OCI-LY7 (cell line): ENCODE measurements around the gene ABCD2. TPM values are rescaled to one million over a fixed set of nuclear protein-coding genes. Genes with fewer than 3 reads are reported as not detected.
"Not testable (repeated sequence)": the region's sequence is repeated elsewhere in the genome, so short reads cannot be mapped to it uniquely, and the experiment has no call there.

ENCODE experiments used
- BruUV-seq: library from RNA; stranded (reverse); fragments of 400-500 nt; replicated peaks from 2 replicates; lab custom pipeline; 2021; lab: Mats Ljungman, UMichigan
- CTCF ChIA-PET: fragments of 300-600 bp; sonication (Branson Sonifier 250); formaldehyde crosslinking; loops from one replicate; lab custom pipeline; 2022; ENCODE audit warnings: antibody characterized with exemption; ENCODE audit not compliant: unreplicated experiment; lab: Charles Lee
- POLR2A ChIA-PET: fragments of 300-600 bp; sonication (Branson Sonifier 250); formaldehyde crosslinking; loops from one replicate; lab custom pipeline; 2022; ENCODE audit warnings: antibody characterized with exemption; lab: Charles Lee
- DNase-seq: peaks from one replicate; pipeline ENCODE4 v3.0.0-alpha.2; 2015; ENCODE audit warnings: low spot score
- H2AFZ ChIP-seq: fragments of 200-600 bp; sonication (generic), shearing (Covaris generic); 2 replicates; pipeline ENCODE4 v1.6.1; 2014; ENCODE audit warnings: mild to moderate bottlenecking, antibody characterized with exemption, low read length, moderate library complexity
- H3K27ac ChIP-seq: fragments of 200-600 bp; sonication (generic); 2 replicates; pipeline ENCODE4 v1.5.1; 2014; ENCODE audit warnings: mixed run types, low read depth, mild to moderate bottlenecking, moderate library complexity, low read length, inconsistent platforms; ENCODE audit not compliant: poor library complexity, severe bottlenecking
- H3K36me3 ChIP-seq: fragments of 200-600 bp; sonication (generic); 2 replicates; pipeline ENCODE4 v1.6.1; 2014; ENCODE audit warnings: mild to moderate bottlenecking, antibody characterized with exemption, low read length, moderate library complexity, mixed read lengths; ENCODE audit not compliant: insufficient read depth
- H3K4me1 ChIP-seq: fragments of 200-600 bp; sonication (generic); 2 replicates; pipeline ENCODE4 v1.5.1; 2014; ENCODE audit warnings: mild to moderate bottlenecking, low read length; ENCODE audit not compliant: insufficient read depth, poor library complexity, severe bottlenecking
- H3K4me2 ChIP-seq: fragments of 200-600 bp; sonication (generic); 2 replicates; pipeline ENCODE4 v1.6.1; 2014; ENCODE audit warnings: mild to moderate bottlenecking, low read length
- H3K4me3 ChIP-seq: fragments of 200-600 bp; sonication (generic); 2 replicates; pipeline ENCODE4 v1.5.1; 2014; ENCODE audit warnings: mild to moderate bottlenecking, low read depth, low read length; ENCODE audit not compliant: poor library complexity, severe bottlenecking
- H3K79me2 ChIP-seq: fragments of 200-600 bp; sonication (generic); 2 replicates; pipeline ENCODE4 v1.6.1; 2016; ENCODE audit warnings: low read depth, mild to moderate bottlenecking, low read length, moderate library complexity, mixed read lengths; ENCODE audit not compliant: insufficient read depth
- H3K9me2 ChIP-seq: fragments of 200-600 bp; sonication (generic); 2 replicates; pipeline ENCODE4 v1.6.1; 2016; ENCODE audit warnings: mild to moderate bottlenecking, low read length, mixed read lengths; ENCODE audit not compliant: insufficient read depth
- H3K9me3 ChIP-seq: fragments of 200-600 bp; sonication (generic); 2 replicates; pipeline ENCODE4 v1.6.1; 2014; ENCODE audit warnings: mild to moderate bottlenecking, mixed run types, low read length, mixed read lengths
- H4K20me1 ChIP-seq: fragments of 200-600 bp; sonication (generic); 2 replicates; pipeline ENCODE4 v1.6.1; 2014; ENCODE audit warnings: mild to moderate bottlenecking, antibody characterized with exemption, low read length, moderate library complexity, mixed read lengths; ENCODE audit not compliant: insufficient read depth
- CTCF ChIP-seq: fragments of 200-600 bp; sonication (generic); conservative IDR thresholded peaks from 2 replicates; pipeline ENCODE4 v1.5.1; 2014; ENCODE audit warnings: mild to moderate bottlenecking, antibody characterized with exemption, low read length, moderate library complexity, mixed read lengths
- EZH2phosphoT487 ChIP-seq: fragments of 200-600 bp; sonication (generic); IDR thresholded peaks from 2 replicates; pipeline ENCODE4 v1.6.1; 2018; ENCODE audit warnings: low read depth, borderline replicate concordance, mild to moderate bottlenecking, mixed run types, antibody characterized with exemption, low read length, moderate library complexity, mixed read lengths
- intact Hi-C: fragments of 100-400 bp; cut with micrococcal nuclease; formaldehyde crosslinking; loops from one replicate; pipeline ENCODE4 v1.10.0; 2022; ENCODE audit not compliant: unreplicated experiment
- total RNA-seq, 2 experiments: library from RNA; depleted of rRNA in 1 of 2; stranded (reverse); fragments of >200 nt in 1 of 2; shearing (Covaris generic) in 1 of 2; gene quantifications; 2 replicates each; pipeline ENCODE4 v1.2.3, GENCODE V29; 2014 to 2022

The ABCD2 gene
- total RNA-seq, 2 experiments from 2014 or later: 1.5 to 2.4 TPM

GRCh38 chr12:39526974-39527373 lies 92.6 kb downstream of the ABCD2 start:
- Histone ChIP-seq H3K9me2 (no peaks in the 10 kb centered on the region), H3K9me3 (no peaks in the 10 kb centered on the region), H3K79me2 (no peaks in the 10 kb centered on the region), H3K27ac (no peak overlapping the region), H3K36me3 (no peaks in the 10 kb centered on the region), H3K4me3 (no peak overlapping the region), H3K4me2 (no peak overlapping the region), H2AFZ (no peak overlapping the region), H3K4me1 (no peaks in the 10 kb centered on the region), H4K20me1 (no peaks in the 10 kb centered on the region)
- intact Hi-C loops: no loop called here
- no peak for DNase-seq
- TF ChIP-seq CTCF (no peak), EZH2phosphoT487 (no peak)
- ChIA-PET POLR2A (no interaction called here), CTCF (no interaction called here)
- BruUV-seq: no TSS peak

GRCh38 chr12:39522167-39522566 lies 97.4 kb downstream of the ABCD2 start:
- H3K27ac ChIP-seq, POLR2A ChIA-PET, H4K20me1 ChIP-seq, H3K9me2 ChIP-seq, H3K36me3 ChIP-seq, H3K4me1 ChIP-seq, BruUV-seq, intact Hi-C loops, H2AFZ ChIP-seq, CTCF ChIA-PET, H3K9me3 ChIP-seq, DNase-seq, H3K79me2 ChIP-seq, H3K4me2 ChIP-seq, H3K4me3 ChIP-seq: not testable (repeated sequence)

GRCh38 chr12:39510001-39510400 lies 109.6 kb downstream of the ABCD2 start:
- DNase-seq: no peak
- Histone ChIP-seq H3K4me1 (no peaks in the 10 kb centered on the region), H2AFZ (no peak overlapping the region), H3K4me3 (no peak overlapping the region), H3K9me3 (no peaks in the 10 kb centered on the region), H3K9me2 (no peaks in the 10 kb centered on the region), H3K4me2 (no peak overlapping the region), H3K79me2 (no peaks in the 10 kb centered on the region), H3K27ac (no peak overlapping the region), H4K20me1 (no peaks in the 10 kb centered on the region), H3K36me3 (no peaks in the 10 kb centered on the region)
- TF ChIP-seq CTCF: no peak
- TF ChIP-seq EZH2phosphoT487: no peak
- BruUV-seq: no TSS peak
- intact Hi-C loops: no loop called here
- CTCF ChIA-PET: interaction anchor here (0.6 kb wide), 1 partner anchor 78 kb away, joined by 14 read pairs; no protein-coding TSS in a partner anchor
- POLR2A ChIA-PET: no interaction called here
